ENCODE data around the gene TFAP2A. TPM values are rescaled to one million over a fixed set of nuclear protein-coding genes. Genes with fewer than 3 reads are reported as not detected.

The TFAP2A gene
- total and polyA plus RNA-seq, 7 donors: 0.13 to 0.36 (median 0.27) TPM; not detected in 2

- H3K36me3 ChIP-seq: no peaks in the 10 kb centered on the region
- 87 to 89% methylated on average over 4 of the region's 4 CpGs for WGBS, 2 donors
- no peak overlapping the region for H3K4me3 ChIP-seq
- DNase-seq: no peak
- H3K27ac ChIP-seq: no peak overlapping the region
- TF ChIP-seq EP300 (IDR thresholded peaks at IDR 0.05): no peak
- no peaks in the 10 kb centered on the region for H3K9me3 ChIP-seq
- no peaks in the 10 kb centered on the region for H3K4me1 ChIP-seq
- peaks cover 0 to 5% (median 1%) of the 10 kb centered on the region in 3 donors for H3K27me3 ChIP-seq
- intact Hi-C loops (cut with DNase I): no loop called here
These were observed 39.4 kb downstream of the TFAP2A start for GRCh38 chr6:10375391-10375969.

GRCh38 chr6:10373642-10374359 is 41.1 kb downstream of the TFAP2A start:
- Histone ChIP-seq H3K4me3 (no peak overlapping the region), H3K27me3 (no peaks in the 10 kb centered on the region), H3K9me3 (no peaks in the 10 kb centered on the region), H3K4me1 (no peaks in the 10 kb centered on the region), H3K27ac (no peak overlapping the region), H3K36me3 (no peaks in the 10 kb centered on the region)
- 32 to 40% methylated on average over 3 of the region's 3 CpGs for whole genome bisulfite sequencing, 2 donors
- DNase-seq: no peak
- intact Hi-C loops (cut with DNase I): no loop called here
- no peak for TF ChIP-seq POLR2A (IDR thresholded peaks at IDR 0.05)
- no peak for TF ChIP-seq CTCF (IDR thresholded peaks at IDR 0.05)
- TF ChIP-seq EP300 (IDR thresholded peaks at IDR 0.05): no peak

- no peaks in the 10 kb centered on the region for H3K4me1 ChIP-seq
- 80 to 89% methylated on average over 5 of the region's 5 CpGs for WGBS, 2 donors
- no peak for TF ChIP-seq CTCF (IDR thresholded peaks at IDR 0.05)
- no peaks in the 10 kb centered on the region for H3K27me3 ChIP-seq
- DNase-seq: no peak
- H3K4me3 ChIP-seq: no peak overlapping the region
- H3K9me3 ChIP-seq: no peaks in the 10 kb centered on the region
- no peak overlapping the region for H3K27ac ChIP-seq
- intact Hi-C loops (cut with DNase I): no loop called here
- H3K36me3 ChIP-seq: no peaks in the 10 kb centered on the region
These were observed 45.0 kb downstream of the TFAP2A start for GRCh38 chr6:10369896-10370295.

- Histone ChIP-seq H3K4me3 (no peak overlapping the region), H3K27ac (no peak overlapping the region), H3K27me3 (no peaks in the 10 kb centered on the region), H3K4me1 (no peaks in the 10 kb centered on the region), H3K9me3 (no peaks in the 10 kb centered on the region), H3K36me3 (no peaks in the 10 kb centered on the region)
- no peak for TF ChIP-seq EP300 (IDR thresholded peaks at IDR 0.05)
- TF ChIP-seq CTCF (IDR thresholded peaks at IDR 0.05): no peak
- TF ChIP-seq POLR2AphosphoS5 (IDR thresholded peaks at IDR 0.05): no peak
- no peak for TF ChIP-seq POLR2A (IDR thresholded peaks at IDR 0.05)
- WGBS, 2 donors: 63 to 64% methylated on average over 3 of the region's 3 CpGs
- no peak for DNase-seq
- intact Hi-C loops (cut with DNase I): no loop called here
These were observed 46.0 kb downstream of the TFAP2A start for GRCh38 chr6:10368861-10369260.

GRCh38 chr6:10363911-10364310 is 51.0 kb downstream of the TFAP2A start:
- no peak for TF ChIP-seq POLR2AphosphoS5 (IDR thresholded peaks at IDR 0.05)
- TF ChIP-seq POLR2A (IDR thresholded peaks at IDR 0.05): no peak
- no peak for TF ChIP-seq CTCF (IDR thresholded peaks at IDR 0.05)
- TF ChIP-seq EP300 (IDR thresholded peaks at IDR 0.05): no peak
- no peaks in the 10 kb centered on the region for H3K9me3 ChIP-seq
- DNase-seq: no peak
- intact Hi-C loops (cut with DNase I): no loop called here
- H3K4me3 ChIP-seq: no peak overlapping the region
- no peaks in the 10 kb centered on the region for H3K36me3 ChIP-seq
- 85 to 87% methylated on average over 6 of the region's 6 CpGs for WGBS, 2 donors
- no peaks in the 10 kb centered on the region for H3K4me1 ChIP-seq
- H3K27me3 ChIP-seq: no peaks in the 10 kb centered on the region
- H3K27ac ChIP-seq: no peak overlapping the region
